ENCODE results near the gene DCANP1.

DNA sequence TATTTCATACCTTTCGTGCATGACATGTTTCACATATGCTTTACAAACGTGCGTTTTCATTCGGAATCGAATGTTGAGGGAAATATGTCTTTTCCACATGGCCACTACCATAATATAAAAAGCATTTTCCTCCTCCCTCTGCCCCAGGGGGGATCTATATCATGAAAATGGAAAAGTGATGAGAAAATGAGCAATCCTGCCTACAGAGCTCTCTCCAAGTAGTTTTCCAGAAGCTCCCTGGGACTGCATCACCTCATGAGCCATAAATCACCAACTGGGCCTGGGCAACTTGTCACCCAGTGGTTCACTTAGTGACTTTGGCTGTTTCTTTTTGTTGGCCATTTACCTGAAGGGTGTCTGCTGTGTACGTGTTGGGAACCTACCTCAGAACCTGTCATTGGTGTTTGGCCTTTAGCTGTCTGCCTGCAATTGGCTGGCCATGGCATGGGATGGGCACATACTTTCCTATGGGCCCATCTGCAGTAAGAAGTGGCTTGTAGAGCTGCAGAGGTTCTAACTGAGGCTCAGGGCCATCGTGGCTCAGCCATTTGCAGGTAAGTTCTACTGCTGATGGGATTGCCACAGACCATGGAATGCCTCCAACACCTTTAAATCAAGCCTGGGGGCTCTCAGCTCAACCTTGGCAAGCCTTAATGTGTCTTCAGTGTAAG, 14.5 kb upstream of the DCANP1 start:
- TF ChIP-seq EZH2phosphoT487 (IDR thresholded peaks at IDR 0.05; ENCODE audit: low read depth) = no peak
- TF ChIP-seq, protein P1, sequence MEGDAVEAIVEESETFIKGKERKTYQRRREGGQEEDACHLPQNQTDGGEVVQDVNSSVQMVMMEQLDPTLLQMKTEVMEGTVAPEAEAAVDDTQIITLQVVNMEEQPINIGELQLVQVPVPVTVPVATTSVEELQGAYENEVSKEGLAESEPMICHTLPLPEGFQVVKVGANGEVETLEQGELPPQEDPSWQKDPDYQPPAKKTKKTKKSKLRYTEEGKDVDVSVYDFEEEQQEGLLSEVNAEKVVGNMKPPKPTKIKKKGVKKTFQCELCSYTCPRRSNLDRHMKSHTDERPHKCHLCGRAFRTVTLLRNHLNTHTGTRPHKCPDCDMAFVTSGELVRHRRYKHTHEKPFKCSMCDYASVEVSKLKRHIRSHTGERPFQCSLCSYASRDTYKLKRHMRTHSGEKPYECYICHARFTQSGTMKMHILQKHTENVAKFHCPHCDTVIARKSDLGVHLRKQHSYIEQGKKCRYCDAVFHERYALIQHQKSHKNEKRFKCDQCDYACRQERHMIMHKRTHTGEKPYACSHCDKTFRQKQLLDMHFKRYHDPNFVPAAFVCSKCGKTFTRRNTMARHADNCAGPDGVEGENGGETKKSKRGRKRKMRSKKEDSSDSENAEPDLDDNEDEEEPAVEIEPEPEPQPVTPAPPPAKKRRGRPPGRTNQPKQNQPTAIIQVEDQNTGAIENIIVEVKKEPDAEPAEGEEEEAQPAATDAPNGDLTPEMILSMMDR (IDR thresholded peaks at IDR 0.05; ENCODE audit: low read depth, low read length) = no peak
